SK-N-SH treated with all-trans-retinoic acid at 6 μM for 48 hours (cell line): Measurements from ENCODE around the gene RINL.

Source experiments
- ARNTL ChIP-seq: fragments of 450-650 bp; formaldehyde crosslinking; IDR thresholded peaks from 2 replicates; pipeline ENCODE4 v1.5.0; 2020; ENCODE audit warnings: low read depth, mild to moderate bottlenecking, moderate library complexity, borderline replicate concordance
- ESRRG ChIP-seq: fragments of 250-450 bp; sonication (Bioruptor Pico); IDR thresholded peaks from 2 replicates; pipeline ENCODE4 v1.6.1; 2021; ENCODE audit warnings: mild to moderate bottlenecking
- ISL1 ChIP-seq: fragments of 250-450 bp; sonication (Bioruptor Pico); IDR thresholded peaks from 2 replicates; pipeline ENCODE4 v2.1.2; 2022; ENCODE audit warnings: mild to moderate bottlenecking, moderate library complexity
- RARB ChIP-seq: fragments of 250-450 bp; sonication (Bioruptor Pico); IDR thresholded peaks from 2 replicates; pipeline ENCODE4 v1.8.0; 2021; ENCODE audit warnings: mild to moderate bottlenecking, moderate library complexity
- SNAI2 ChIP-seq: fragments of 250-450 bp; sonication (Bioruptor Pico); IDR thresholded peaks from 2 replicates; pipeline ENCODE4 v1.5.0; 2020; ENCODE audit warnings: mild to moderate bottlenecking, moderate library complexity
- ZC3H10 ChIP-seq: fragments of 250-450 bp; sonication (Bioruptor Pico); IDR thresholded peaks from 2 replicates; pipeline ENCODE4 v1.5.1; 2021; ENCODE audit warnings: mild to moderate bottlenecking, moderate library complexity
- ZFP30 ChIP-seq: fragments of 450-650 bp; formaldehyde crosslinking; IDR thresholded peaks from 2 replicates; pipeline ENCODE4 v1.5.0; 2022; ENCODE audit warnings: mild to moderate bottlenecking, moderate library complexity
- TF ChIP-seq, protein P1 (sequence below): fragments of 250-450 bp; sonication (Bioruptor Pico); IDR thresholded peaks from 2 replicates; pipeline ENCODE4 v1.8.0; 2021; ENCODE audit warnings: low read depth, mild to moderate bottlenecking, moderate library complexity, borderline replicate concordance
- TF ChIP-seq, protein P2 (sequence below): fragments of 250-450 bp; sonication (Bioruptor Pico); IDR thresholded peaks from 2 replicates; pipeline ENCODE4 v1.5.0; 2020; ENCODE audit warnings: mild to moderate bottlenecking, moderate library complexity
- TF ChIP-seq, protein P3 (sequence below): fragments of 250-450 bp; sonication (Bioruptor Pico); IDR thresholded peaks from 2 replicates; pipeline ENCODE4 v1.8.0; 2020; ENCODE audit warnings: mild to moderate bottlenecking, moderate library complexity, borderline replicate concordance

DNA sequence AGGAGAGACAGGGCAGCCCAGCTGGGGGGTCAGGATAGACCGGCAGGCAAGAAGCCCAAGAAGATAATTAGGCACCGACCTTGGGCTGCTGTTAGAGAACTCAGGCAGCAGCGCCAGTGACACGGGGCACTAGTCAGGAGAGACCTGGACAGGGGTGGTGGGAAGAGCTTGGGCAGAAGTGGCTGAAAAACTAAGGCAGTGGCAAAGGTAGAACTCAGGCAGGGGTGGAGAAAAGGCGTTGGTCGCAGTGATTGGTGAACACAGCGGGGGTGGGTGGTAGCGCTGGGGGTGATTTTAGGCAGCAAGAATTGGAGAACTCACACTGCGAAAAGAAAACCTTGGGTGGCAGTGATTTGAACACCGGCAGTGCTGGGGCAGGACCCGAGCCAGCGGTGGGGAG lies 29.6 kb upstream of the RINL start:
- TF ChIP-seq ZC3H10, result no peak
- TF ChIP-seq, protein P1, sequence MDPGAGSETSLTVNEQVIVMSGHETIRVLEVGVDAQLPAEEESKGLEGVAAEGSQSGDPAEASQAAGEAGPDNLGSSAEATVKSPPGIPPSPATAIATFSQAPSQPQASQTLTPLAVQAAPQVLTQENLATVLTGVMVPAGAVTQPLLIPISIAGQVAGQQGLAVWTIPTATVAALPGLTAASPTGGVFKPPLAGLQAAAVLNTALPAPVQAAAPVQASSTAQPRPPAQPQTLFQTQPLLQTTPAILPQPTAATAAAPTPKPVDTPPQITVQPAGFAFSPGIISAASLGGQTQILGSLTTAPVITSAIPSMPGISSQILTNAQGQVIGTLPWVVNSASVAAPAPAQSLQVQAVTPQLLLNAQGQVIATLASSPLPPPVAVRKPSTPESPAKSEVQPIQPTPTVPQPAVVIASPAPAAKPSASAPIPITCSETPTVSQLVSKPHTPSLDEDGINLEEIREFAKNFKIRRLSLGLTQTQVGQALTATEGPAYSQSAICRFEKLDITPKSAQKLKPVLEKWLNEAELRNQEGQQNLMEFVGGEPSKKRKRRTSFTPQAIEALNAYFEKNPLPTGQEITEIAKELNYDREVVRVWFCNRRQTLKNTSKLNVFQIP (CRISPR knock-in tag), result no peak
- TF ChIP-seq ARNTL (CRISPR knock-in tag), result no peak
- no peak for TF ChIP-seq ISL1
- TF ChIP-seq, protein P2, sequence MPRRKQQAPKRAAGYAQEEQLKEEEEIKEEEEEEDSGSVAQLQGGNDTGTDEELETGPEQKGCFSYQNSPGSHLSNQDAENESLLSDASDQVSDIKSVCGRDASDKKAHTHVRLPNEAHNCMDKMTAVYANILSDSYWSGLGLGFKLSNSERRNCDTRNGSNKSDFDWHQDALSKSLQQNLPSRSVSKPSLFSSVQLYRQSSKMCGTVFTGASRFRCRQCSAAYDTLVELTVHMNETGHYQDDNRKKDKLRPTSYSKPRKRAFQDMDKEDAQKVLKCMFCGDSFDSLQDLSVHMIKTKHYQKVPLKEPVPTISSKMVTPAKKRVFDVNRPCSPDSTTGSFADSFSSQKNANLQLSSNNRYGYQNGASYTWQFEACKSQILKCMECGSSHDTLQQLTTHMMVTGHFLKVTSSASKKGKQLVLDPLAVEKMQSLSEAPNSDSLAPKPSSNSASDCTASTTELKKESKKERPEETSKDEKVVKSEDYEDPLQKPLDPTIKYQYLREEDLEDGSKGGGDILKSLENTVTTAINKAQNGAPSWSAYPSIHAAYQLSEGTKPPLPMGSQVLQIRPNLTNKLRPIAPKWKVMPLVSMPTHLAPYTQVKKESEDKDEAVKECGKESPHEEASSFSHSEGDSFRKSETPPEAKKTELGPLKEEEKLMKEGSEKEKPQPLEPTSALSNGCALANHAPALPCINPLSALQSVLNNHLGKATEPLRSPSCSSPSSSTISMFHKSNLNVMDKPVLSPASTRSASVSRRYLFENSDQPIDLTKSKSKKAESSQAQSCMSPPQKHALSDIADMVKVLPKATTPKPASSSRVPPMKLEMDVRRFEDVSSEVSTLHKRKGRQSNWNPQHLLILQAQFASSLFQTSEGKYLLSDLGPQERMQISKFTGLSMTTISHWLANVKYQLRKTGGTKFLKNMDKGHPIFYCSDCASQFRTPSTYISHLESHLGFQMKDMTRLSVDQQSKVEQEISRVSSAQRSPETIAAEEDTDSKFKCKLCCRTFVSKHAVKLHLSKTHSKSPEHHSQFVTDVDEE (CRISPR knock-in tag), result no peak
- TF ChIP-seq ESRRG (CRISPR knock-in tag), result no peak
- TF ChIP-seq ZFP30 (CRISPR knock-in tag), result no peak
- TF ChIP-seq, protein P3, sequence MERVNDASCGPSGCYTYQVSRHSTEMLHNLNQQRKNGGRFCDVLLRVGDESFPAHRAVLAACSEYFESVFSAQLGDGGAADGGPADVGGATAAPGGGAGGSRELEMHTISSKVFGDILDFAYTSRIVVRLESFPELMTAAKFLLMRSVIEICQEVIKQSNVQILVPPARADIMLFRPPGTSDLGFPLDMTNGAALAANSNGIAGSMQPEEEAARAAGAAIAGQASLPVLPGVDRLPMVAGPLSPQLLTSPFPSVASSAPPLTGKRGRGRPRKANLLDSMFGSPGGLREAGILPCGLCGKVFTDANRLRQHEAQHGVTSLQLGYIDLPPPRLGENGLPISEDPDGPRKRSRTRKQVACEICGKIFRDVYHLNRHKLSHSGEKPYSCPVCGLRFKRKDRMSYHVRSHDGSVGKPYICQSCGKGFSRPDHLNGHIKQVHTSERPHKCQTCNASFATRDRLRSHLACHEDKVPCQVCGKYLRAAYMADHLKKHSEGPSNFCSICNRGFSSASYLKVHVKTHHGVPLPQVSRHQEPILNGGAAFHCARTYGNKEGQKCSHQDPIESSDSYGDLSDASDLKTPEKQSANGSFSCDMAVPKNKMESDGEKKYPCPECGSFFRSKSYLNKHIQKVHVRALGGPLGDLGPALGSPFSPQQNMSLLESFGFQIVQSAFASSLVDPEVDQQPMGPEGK (CRISPR knock-in tag), result no peak
- no peak for TF ChIP-seq RARB (CRISPR knock-in tag)
- TF ChIP-seq SNAI2 (CRISPR knock-in tag), result no peak
